ENCODE measurements around the gene KCTD2.

The KCTD2 gene

DNA sequence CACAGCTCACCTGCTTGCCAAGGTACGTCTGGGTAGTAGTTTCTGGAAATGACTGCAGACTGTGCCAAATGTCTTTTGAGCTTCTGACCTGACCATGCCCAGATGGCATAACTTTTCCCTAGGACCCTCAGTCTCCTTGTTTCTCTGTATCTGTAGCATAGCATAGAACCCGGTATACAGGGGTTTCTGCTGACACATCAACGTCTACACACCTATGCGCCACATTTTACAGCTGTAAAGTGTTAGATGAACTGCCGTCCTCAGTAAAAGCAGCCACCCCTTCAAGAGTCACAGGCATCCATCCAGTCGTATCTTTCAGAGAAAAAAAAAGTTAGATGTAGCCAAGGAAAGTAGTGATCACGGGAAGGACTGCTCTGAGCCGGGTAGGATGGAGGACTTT, 17.4 kb downstream of the KCTD2 start:
- TF ChIP-seq, protein P1, sequence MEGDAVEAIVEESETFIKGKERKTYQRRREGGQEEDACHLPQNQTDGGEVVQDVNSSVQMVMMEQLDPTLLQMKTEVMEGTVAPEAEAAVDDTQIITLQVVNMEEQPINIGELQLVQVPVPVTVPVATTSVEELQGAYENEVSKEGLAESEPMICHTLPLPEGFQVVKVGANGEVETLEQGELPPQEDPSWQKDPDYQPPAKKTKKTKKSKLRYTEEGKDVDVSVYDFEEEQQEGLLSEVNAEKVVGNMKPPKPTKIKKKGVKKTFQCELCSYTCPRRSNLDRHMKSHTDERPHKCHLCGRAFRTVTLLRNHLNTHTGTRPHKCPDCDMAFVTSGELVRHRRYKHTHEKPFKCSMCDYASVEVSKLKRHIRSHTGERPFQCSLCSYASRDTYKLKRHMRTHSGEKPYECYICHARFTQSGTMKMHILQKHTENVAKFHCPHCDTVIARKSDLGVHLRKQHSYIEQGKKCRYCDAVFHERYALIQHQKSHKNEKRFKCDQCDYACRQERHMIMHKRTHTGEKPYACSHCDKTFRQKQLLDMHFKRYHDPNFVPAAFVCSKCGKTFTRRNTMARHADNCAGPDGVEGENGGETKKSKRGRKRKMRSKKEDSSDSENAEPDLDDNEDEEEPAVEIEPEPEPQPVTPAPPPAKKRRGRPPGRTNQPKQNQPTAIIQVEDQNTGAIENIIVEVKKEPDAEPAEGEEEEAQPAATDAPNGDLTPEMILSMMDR (IDR thresholded peaks at IDR 0.05), result no peak
- H3K9me3 ChIP-seq (ENCODE audit: control insufficient read depth, low read length), result no peaks in the 10 kb centered on the region
- no peaks in the 10 kb centered on the region for H3K4me1 ChIP-seq
- H3K27ac ChIP-seq, result no peak overlapping the region
- H3K9ac ChIP-seq, result no peak overlapping the region
- H3K79me2 ChIP-seq, result no peaks in the 10 kb centered on the region
- no peaks in the 10 kb centered on the region for H3K36me3 ChIP-seq (ENCODE audit: control insufficient read depth, insufficient read depth, low read length)
- no peak overlapping the region for H2AFZ ChIP-seq
- H3K27me3 ChIP-seq (ENCODE audit: control insufficient read depth, insufficient read depth, low read length), result no peaks in the 10 kb centered on the region
- H3K4me3 ChIP-seq (ENCODE audit: low read depth, low read length), result no peak overlapping the region
- no peak overlapping the region for H3K4me2 ChIP-seq (ENCODE audit: low read length)

DNA sequence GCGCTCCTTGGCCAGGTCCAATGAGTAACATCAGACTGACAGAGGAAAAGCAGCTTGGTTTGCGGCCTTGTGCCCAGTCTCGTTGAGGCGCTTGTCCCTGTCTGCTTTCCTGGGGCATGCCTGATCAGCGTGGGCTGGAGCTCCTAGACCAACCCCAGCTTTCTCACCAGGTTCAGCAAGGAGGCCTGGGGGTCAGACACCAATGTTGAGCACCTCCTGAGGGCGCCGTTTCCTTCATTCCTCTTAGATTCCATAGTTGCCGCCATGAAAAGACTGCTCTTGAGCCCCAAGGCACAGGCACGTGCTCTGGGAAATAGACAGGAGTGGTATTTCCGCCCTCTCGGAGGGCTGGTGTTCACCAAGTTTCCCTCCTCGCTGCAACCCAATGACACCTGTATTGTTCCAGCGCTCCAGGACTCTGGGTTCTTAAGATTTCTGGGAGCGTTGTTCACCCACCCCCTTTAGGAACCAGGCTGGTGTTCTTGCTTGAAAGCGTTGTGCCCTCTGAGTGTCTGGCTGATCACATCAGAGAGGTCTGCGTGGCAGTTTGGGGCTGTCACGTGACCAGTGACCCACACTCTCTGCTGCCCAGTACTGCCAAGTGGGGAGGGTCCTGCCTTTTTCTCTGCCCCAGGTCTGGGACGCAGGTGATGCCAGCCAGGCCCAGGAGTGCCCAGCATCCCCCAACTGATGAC, 18.0 kb downstream of the KCTD2 start:
- H3K4me3 ChIP-seq (ENCODE audit: low read depth, low read length), result no peak overlapping the region
- no peaks in the 10 kb centered on the region for H3K9me3 ChIP-seq (ENCODE audit: control insufficient read depth, low read length)
- H3K27ac ChIP-seq, result no peak overlapping the region
- H3K9ac ChIP-seq, result no peak overlapping the region
- H2AFZ ChIP-seq, result no peak overlapping the region
- no peak overlapping the region for H3K4me2 ChIP-seq (ENCODE audit: low read length)
- H3K27me3 ChIP-seq (ENCODE audit: control insufficient read depth, insufficient read depth, low read length), result no peaks in the 10 kb centered on the region
- TF ChIP-seq, protein P1 (IDR thresholded peaks at IDR 0.05), result no peak
- no peaks in the 10 kb centered on the region for H3K36me3 ChIP-seq (ENCODE audit: control insufficient read depth, insufficient read depth, low read length)
- no peaks in the 10 kb centered on the region for H3K79me2 ChIP-seq
- no peaks in the 10 kb centered on the region for H3K4me1 ChIP-seq

- Histone ChIP-seq H3K36me3 (ENCODE audit: control insufficient read depth, insufficient read depth, low read length) (no peaks in the 10 kb centered on the region), H3K27me3 (ENCODE audit: control insufficient read depth, insufficient read depth, low read length) (no peaks in the 10 kb centered on the region), H3K4me1 (no peaks in the 10 kb centered on the region), H3K4me2 (ENCODE audit: low read length) (no peak overlapping the region), H3K4me3 (ENCODE audit: low read depth, low read length) (no peak overlapping the region), H3K79me2 (no peaks in the 10 kb centered on the region), H3K27ac (no peak overlapping the region), H3K9ac (no peak overlapping the region), H3K9me3 (ENCODE audit: control insufficient read depth, low read length) (no peaks in the 10 kb centered on the region), H2AFZ (no peak overlapping the region)
- TF ChIP-seq, protein P1 (IDR thresholded peaks at IDR 0.05), result no peak
Observed at GRCh38 chr17:75065562-75066151, 18.6 kb downstream of the KCTD2 start.

- H3K4me3 ChIP-seq (ENCODE audit: low read depth, low read length), result no peak overlapping the region
- H3K9me3 ChIP-seq (ENCODE audit: control insufficient read depth, low read length), result no peaks in the 10 kb centered on the region
- H3K4me1 ChIP-seq, result no peaks in the 10 kb centered on the region
- no peaks in the 10 kb centered on the region for H3K27me3 ChIP-seq (ENCODE audit: control insufficient read depth, insufficient read depth, low read length)
- H3K4me2 ChIP-seq (ENCODE audit: low read length), result no peak overlapping the region
- H3K27ac ChIP-seq, result no peak overlapping the region
- H2AFZ ChIP-seq, result no peak overlapping the region
- no peaks in the 10 kb centered on the region for H3K36me3 ChIP-seq (ENCODE audit: control insufficient read depth, insufficient read depth, low read length)
- TF ChIP-seq, protein P1 (IDR thresholded peaks at IDR 0.05), result no peak
- H3K9ac ChIP-seq, result no peak overlapping the region
- H3K79me2 ChIP-seq, result no peaks in the 10 kb centered on the region
Observed at GRCh38 chr17:75067856-75068255, 20.8 kb downstream of the KCTD2 start.

GRCh38 chr17:75068750-75069149, 21.7 kb downstream of the KCTD2 start:
- Histone ChIP-seq H3K27me3 (ENCODE audit: control insufficient read depth, insufficient read depth, low read length) (no peaks in the 10 kb centered on the region), H2AFZ (no peak overlapping the region), H3K9me3 (ENCODE audit: control insufficient read depth, low read length) (no peaks in the 10 kb centered on the region), H3K4me1 (no peaks in the 10 kb centered on the region), H3K4me3 (ENCODE audit: low read depth, low read length) (no peak overlapping the region), H3K9ac (no peak overlapping the region), H3K36me3 (ENCODE audit: control insufficient read depth, insufficient read depth, low read length) (no peaks in the 10 kb centered on the region), H3K79me2 (no peaks in the 10 kb centered on the region), H3K4me2 (ENCODE audit: low read length) (no peak overlapping the region), H3K27ac (no peak overlapping the region)
- TF ChIP-seq, protein P1 (IDR thresholded peaks at IDR 0.05), result no peak
